GM18951 (cell line): ENCODE results near the gene LAX1.

ENCODE experiments used
- POLR2A ChIP-seq: IDR thresholded peaks from 4 replicates; pipeline ENCODE4 v1.6.1; 2011; ENCODE audit warnings: mild to moderate bottlenecking; ENCODE audit not compliant: insufficient read length, insufficient read depth; ENCODE audit errors: extremely low read depth
- in situ Hi-C: fragments of 300-500 bp; cut with MboI; formaldehyde crosslinking; loops from one replicate; pipeline ENCODE4 v1.12.0; 2022; ENCODE audit warnings: low sequenced_read_pairs, mixed read lengths, inconsistent platforms; ENCODE audit not compliant: unreplicated experiment

LAX1 gene

GRCh38 chr1:203807196-203807595 lies 42.2 kb downstream of the LAX1 start:
- in situ Hi-C loops: no loop called here
- TF ChIP-seq POLR2A: no peak

DNA sequence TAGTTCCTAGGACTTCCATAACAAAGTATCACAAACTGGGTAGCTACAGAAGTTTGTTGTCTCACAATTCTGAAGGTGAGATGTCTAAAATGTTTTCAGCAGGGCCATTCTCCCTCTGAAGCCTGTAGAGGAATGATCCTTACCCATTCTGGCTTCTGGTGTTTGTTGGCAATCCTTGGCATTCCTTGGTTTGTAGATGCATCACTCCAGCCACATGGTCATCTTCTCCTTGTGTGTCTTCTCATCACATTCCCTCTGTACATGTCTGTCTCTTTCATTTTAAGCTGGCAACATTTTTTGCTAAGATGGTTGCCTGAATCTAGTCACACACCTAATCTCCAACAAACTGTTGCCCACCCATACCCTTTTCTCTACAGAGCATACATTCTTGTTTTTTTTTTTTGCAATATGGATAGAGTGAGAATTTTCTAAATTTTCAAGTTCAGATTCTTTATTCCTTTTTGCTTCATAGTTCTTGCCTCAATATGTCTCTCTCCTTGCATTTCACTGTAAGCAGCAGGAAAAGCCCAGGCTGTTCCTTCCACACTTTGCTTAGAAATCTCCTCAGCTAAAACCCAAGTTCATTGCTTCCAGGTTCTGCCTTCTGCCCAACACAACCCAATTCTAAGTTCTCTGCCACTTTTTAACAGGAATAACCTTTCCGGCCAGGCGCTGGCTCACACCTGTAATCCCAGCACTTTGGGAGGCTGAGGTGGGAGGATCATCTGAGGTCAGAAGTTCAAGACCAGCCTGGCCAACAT lies 48.8 kb downstream of the LAX1 start:
- no peak for TF ChIP-seq POLR2A
- in situ Hi-C loops: no loop called here

- TF ChIP-seq POLR2A: no peak
Measured at GRCh38 chr1:203818399-203818798, 53.4 kb downstream of the LAX1 start.

DNA sequence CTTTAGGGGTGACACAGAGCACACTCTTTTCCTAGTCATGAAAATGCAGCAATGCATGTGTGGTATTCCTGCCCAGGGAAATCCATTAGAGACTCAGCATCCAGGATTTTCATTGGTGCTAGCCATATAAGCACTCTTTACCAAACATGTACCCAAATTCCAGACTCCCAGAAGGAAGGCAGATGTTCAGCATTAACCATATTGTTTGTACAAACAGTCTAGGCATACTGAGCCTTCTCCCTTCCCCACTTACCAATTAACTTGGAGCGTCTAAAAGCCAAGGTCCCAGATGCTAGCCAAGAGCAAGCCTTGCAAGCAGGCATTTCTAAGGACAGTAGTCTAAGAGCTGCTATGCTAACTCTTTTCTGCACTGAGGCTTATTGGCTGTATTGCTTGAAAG lies 58.3 kb downstream of the LAX1 start:
- no peak for TF ChIP-seq POLR2A

More at GRCh38 chr1:203818399-203818798, 53.4 kb downstream of the LAX1 start:
- in situ Hi-C loops: no loop called here

More for the DNA sequence above, 58.3 kb downstream of the LAX1 start:
- in situ Hi-C loops: no loop called here
